Upper lobe of right lung (tissue), 1 donor: ENCODE measurements around the gene MCU. TPM values are rescaled to one million over a fixed set of nuclear protein-coding genes. Genes with fewer than 3 reads are reported as not detected.
"Not testable (repeated sequence)": the region's sequence is repeated elsewhere in the genome, so short reads cannot be mapped to it uniquely, and the experiment has no call there.

ENCODE experiments used
- ATAC-seq: fragments of 200-7000 bp; cut with Tn5 transposase; one replicate; pipeline ENCODE4 v1.9.1; 2020; ENCODE audit warnings: mild to moderate bottlenecking, moderate library complexity
- DNase-seq: peaks from one replicate; pipeline ENCODE4 v3.0.0-alpha.2; 2020
- H3K27ac ChIP-seq: fragments of 200-600 bp; one replicate; pipeline ENCODE4 v1.8.0; 2022
- H3K27me3 ChIP-seq: fragments of 200-600 bp; one replicate; pipeline ENCODE4 v1.8.0; 2022; ENCODE audit warnings: mild to moderate bottlenecking
- H3K36me3 ChIP-seq: fragments of 200-600 bp; one replicate; pipeline ENCODE4 v1.8.0; 2022
- H3K4me1 ChIP-seq: fragments of 200-600 bp; one replicate; pipeline ENCODE4 v1.8.0; 2022
- H3K4me3 ChIP-seq: fragments of 200-600 bp; one replicate; pipeline ENCODE4 v1.8.0; 2022; ENCODE audit warnings: mild to moderate bottlenecking
- H3K9me3 ChIP-seq: fragments of 200-600 bp; one replicate; pipeline ENCODE4 v1.8.0; 2022
- CTCF ChIP-seq: fragments of 200-600 bp; IDR thresholded peaks from one replicate; pipeline ENCODE4 v1.8.0; 2022; ENCODE audit warnings: antibody characterized with exemption
- intact Hi-C: fragments of 100-400 bp; cut with DNase I; formaldehyde crosslinking; loops from one replicate; pipeline ENCODE4 v1.11.0; 2022
- long read RNA-seq: library from polyadenylated mRNA; unstranded; transcript quantifications from one replicate; pipeline ENCODE4 v2.0.0, GENCODE V29; 2021
- total RNA-seq: library from RNA; stranded (reverse); fragmentation: NEBNext Ultra II Directional; extraction: Animal tissue kit (Norgen Biotek cat#: 25700); gene quantifications from one replicate; pipeline ENCODE4 v1.2.1, GENCODE V29; 2021
- donor health status: DM: no; HTN: yes; CAD: no; lungs with severe emphysema.

MCU gene
- 31.1 TPM for total RNA-seq
- long read RNA-seq, transcript MCU-202 (8 exons, 2,949 nt): major isoform, 35 of 53 reads
- long read RNA-seq, partial matches to known transcripts: 9 of 53 reads
- long read RNA-seq, other reads (novel, unspliced or antisense): 8 of 53 reads

- Histone ChIP-seq H3K4me1 (peaks cover 42% of the 10 kb centered on the region), H3K27me3 (no peaks in the 10 kb centered on the region), H3K36me3 (no peaks in the 10 kb centered on the region), H3K27ac (peak within 1 kb of the TSS; percentile 85), H3K9me3 (no peaks in the 10 kb centered on the region), H3K4me3 (peak within 1 kb of the TSS; percentile 79)
- ATAC-seq (peak; percentile 96), DNase-seq (peak; percentile 96)
- intact Hi-C loops: no loop called here
- TF ChIP-seq CTCF: no peak
Measured at GRCh38 chr10:72691863-72692743, at the start of gene MCU. MCU (plus strand) TSS chr10:72692143; CDS start chr10:72692152, 9 bp downstream.

DNA sequence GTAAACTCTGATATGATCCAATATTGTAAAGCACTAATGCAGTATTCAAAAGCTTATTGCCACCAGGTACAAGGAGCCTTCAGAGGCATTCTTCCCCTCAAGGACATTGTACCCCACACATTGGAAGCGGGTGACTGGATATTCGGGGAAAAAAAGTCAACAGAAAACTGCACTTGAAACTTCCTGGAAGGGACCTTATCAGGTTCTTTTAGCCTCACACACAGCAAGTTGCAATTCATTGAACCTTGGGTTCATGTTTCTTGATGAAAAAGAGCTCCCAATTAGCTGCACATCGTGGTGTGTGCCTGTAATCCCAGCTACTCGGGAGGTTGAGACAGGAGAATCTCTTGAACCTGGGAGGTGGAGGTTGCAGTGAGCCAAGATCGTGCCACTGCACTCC lies 49.6 kb upstream of the MCU start:
- ATAC-seq (no peak), DNase-seq (no peak)
- no peaks in the 10 kb centered on the region for H3K9me3 ChIP-seq
- no peak overlapping the region for H3K4me3 ChIP-seq
- TF ChIP-seq CTCF: no peak
- H3K4me1 ChIP-seq: no peaks in the 10 kb centered on the region
- H3K27me3 ChIP-seq: no peaks in the 10 kb centered on the region
- no peak overlapping the region for H3K27ac ChIP-seq
- H3K36me3 ChIP-seq: no peaks in the 10 kb centered on the region
- intact Hi-C loops: no loop called here

- no peaks in the 10 kb centered on the region for H3K9me3 ChIP-seq
- no peaks in the 10 kb centered on the region for H3K4me1 ChIP-seq
- ATAC-seq (no peak), DNase-seq (no peak)
- no peaks in the 10 kb centered on the region for H3K27me3 ChIP-seq
- no peak overlapping the region for H3K4me3 ChIP-seq
- no peak for TF ChIP-seq CTCF
- intact Hi-C loops: no loop called here
- H3K27ac ChIP-seq: no peak overlapping the region
- no peaks in the 10 kb centered on the region for H3K36me3 ChIP-seq
Measured at GRCh38 chr10:72645263-72645858, 46.6 kb upstream of the MCU start.

- H3K36me3 ChIP-seq, H3K27me3 ChIP-seq, H3K4me3 ChIP-seq, H3K4me1 ChIP-seq, H3K27ac ChIP-seq, intact Hi-C loops, H3K9me3 ChIP-seq, DNase-seq, ATAC-seq: not testable (repeated sequence)
Measured at GRCh38 chr10:72646971-72647370, 45.0 kb upstream of the MCU start.

GRCh38 chr10:72648301-72648700 lies 43.6 kb upstream of the MCU start:
- ATAC-seq (no peak), DNase-seq (no peak)
- no peak for TF ChIP-seq CTCF
- no peaks in the 10 kb centered on the region for H3K9me3 ChIP-seq
- intact Hi-C loops: no loop called here
- H3K4me3 ChIP-seq: no peak overlapping the region
- H3K4me1 ChIP-seq: no peaks in the 10 kb centered on the region
- H3K27me3 ChIP-seq: no peaks in the 10 kb centered on the region
- H3K36me3 ChIP-seq: no peaks in the 10 kb centered on the region
- H3K27ac ChIP-seq: no peak overlapping the region

DNA sequence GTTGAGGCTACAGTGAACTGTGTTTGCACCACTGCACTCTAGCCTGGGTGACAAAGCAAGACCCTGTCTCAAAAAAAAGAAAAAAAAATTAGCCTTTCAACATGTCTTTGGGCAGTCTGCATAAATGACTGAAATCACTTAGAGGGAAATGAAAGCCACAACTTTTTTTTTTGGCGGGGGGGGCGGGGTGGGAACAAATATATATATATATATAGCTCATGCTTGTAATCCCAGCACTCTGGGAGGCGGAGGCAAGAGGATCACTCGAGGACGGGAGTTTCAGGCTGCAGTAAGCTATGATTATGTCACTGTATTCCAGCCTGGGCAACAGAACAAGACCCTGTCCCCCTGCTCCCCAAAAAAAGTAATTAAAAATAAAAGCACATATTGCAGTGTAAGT lies 42.7 kb upstream of the MCU start:
- intact Hi-C loops: no loop called here
- Histone ChIP-seq H3K4me3 (no peak overlapping the region), H3K27ac (no peak overlapping the region), H3K27me3 (no peaks in the 10 kb centered on the region), H3K9me3 (no peaks in the 10 kb centered on the region), H3K36me3 (no peaks in the 10 kb centered on the region), H3K4me1 (no peaks in the 10 kb centered on the region)
- DNase-seq (no peak), ATAC-seq (no peak)
- TF ChIP-seq CTCF: no peak
